ENCODE data around the gene MED15.
"Not testable (repeated sequence)": the region's sequence is repeated elsewhere in the genome, so short reads cannot be mapped to it uniquely, and the experiment has no call there.

MED15 gene

DNA sequence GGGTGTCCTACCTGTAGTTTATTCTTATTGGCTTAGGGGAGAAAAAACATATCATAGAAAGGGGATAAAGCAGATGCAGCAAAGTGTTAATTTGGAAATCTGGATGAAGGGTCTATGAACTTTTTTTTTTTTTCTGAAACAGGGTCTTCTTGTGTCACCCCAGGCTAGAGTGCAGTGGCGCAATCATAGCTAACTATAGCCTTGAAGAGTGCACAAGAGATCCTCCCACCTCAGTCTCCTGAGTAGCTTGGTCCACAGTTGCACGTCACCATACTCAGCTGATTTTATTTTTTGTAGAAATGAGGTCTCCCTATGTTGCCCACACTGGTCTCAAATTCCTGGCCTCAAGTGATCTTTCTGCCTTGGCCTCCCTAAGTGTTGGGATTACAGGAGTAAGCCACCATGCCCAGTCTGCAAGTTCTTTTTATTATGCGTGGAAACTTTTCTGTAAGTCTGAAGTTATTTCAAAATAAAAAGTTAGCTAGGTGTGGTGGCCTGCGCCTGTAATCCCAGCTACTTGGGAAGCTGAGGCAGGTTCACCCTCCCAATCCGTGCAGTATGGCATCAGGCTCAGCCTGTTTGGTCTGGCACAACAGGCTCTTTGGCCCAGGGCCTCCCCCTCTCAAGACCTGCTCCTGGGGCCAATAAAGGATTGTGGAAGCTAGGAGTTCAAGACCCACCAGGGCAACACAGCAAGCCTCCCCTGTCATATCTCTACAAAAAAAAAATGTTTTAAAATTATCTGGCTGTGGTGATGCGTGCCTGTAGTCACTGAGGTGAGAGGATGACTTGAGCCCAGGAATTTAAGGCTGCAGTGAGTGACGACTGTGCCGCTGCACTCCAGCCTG lies 111.9 kb downstream of the MED15 start:
- TF ChIP-seq, protein P1, sequence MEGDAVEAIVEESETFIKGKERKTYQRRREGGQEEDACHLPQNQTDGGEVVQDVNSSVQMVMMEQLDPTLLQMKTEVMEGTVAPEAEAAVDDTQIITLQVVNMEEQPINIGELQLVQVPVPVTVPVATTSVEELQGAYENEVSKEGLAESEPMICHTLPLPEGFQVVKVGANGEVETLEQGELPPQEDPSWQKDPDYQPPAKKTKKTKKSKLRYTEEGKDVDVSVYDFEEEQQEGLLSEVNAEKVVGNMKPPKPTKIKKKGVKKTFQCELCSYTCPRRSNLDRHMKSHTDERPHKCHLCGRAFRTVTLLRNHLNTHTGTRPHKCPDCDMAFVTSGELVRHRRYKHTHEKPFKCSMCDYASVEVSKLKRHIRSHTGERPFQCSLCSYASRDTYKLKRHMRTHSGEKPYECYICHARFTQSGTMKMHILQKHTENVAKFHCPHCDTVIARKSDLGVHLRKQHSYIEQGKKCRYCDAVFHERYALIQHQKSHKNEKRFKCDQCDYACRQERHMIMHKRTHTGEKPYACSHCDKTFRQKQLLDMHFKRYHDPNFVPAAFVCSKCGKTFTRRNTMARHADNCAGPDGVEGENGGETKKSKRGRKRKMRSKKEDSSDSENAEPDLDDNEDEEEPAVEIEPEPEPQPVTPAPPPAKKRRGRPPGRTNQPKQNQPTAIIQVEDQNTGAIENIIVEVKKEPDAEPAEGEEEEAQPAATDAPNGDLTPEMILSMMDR (IDR thresholded peaks at IDR 0.05; ENCODE audit: low read length, missing control alignments), result no peak
- no peak overlapping the region for H3K4me3 ChIP-seq (replicated peaks; ENCODE audit: low read depth, low read length)
- no peak for DNase-seq (ENCODE audit: low read depth)

- H3K4me3 ChIP-seq (replicated peaks; ENCODE audit: low read depth, low read length), result not testable (repeated sequence)
These were observed 112.4 kb downstream of the MED15 start for GRCh38 chr22:20619893-20620194.

DNA sequence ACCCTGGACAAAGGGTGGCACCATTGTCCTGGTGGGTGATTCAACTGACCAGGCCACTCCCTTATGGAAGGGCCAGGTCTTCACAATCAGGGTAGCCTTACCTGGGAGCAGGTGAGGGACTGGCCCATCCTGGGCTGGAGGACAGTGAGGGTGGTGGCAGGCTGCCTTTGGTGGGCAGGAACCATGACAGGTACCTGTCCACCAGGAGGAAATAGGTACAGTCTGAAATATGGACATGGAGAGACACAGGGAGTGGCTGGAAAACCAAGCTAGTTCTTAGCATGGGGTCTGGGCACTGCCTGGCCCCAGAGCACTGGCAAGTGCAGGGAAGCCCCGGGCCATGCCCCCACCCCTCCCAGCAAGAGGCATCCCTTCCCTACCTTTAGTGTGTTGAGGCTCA lies 113.8 kb downstream of the MED15 start:
- TF ChIP-seq, protein P1 (IDR thresholded peaks at IDR 0.05; ENCODE audit: low read length, missing control alignments), result no peak
- no peak overlapping the region for H3K4me3 ChIP-seq (replicated peaks; ENCODE audit: low read depth, low read length)

More at GRCh38 chr22:20619893-20620194, 112.4 kb downstream of the MED15 start:
- not testable (repeated sequence) for DNase-seq (ENCODE audit: low read depth)

DNA sequence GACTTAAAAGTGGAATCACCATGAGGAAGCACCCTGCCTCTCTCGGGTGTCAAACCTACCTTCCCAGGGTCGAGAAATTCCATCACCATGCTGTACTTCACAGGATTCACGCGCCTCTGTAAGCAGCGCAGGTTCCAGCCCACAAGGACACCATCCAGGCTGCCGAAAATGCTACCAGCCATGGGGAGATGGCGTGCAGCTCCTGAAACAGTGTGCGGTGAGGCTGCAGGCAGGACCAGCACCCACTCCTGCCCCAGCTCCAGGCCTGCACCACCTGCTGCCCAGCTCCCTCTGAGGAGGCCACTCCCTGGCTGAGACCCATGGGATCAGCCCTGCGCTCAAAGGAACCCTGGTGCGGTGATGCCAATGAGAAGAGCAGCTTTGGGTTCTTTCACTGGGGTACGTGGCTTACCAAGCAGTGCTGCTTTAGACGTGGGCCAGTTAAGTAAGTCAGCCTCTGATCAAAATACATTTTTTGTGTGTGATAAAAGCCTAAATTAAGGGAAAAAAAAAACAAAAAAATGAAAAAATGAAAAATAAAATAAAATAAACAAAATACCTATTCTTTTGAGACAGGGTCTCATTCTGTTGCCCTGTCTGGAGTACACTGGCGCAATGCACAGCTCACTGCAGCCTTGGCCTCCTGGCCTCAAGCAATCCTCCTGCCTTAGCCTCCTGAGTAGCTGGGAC lies 115.4 kb downstream of the MED15 start:
- H3K4me3 ChIP-seq (replicated peaks; ENCODE audit: low read depth, low read length), result no peak overlapping the region
- TF ChIP-seq, protein P1 (IDR thresholded peaks at IDR 0.05; ENCODE audit: low read length, missing control alignments), result no peak
- DNase-seq (ENCODE audit: low read depth), result no peak

More for the DNA sequence above, 113.8 kb downstream of the MED15 start:
- no peak for DNase-seq (ENCODE audit: low read depth)

GRCh38 chr22:20624161-20624616 lies 116.8 kb downstream of the MED15 start:
- DNase-seq (ENCODE audit: low read depth), result no peak
- no peak overlapping the region for H3K4me3 ChIP-seq (replicated peaks; ENCODE audit: low read depth, low read length)
- TF ChIP-seq, protein P1 (IDR thresholded peaks at IDR 0.05; ENCODE audit: low read length, missing control alignments), result no peak

DNA sequence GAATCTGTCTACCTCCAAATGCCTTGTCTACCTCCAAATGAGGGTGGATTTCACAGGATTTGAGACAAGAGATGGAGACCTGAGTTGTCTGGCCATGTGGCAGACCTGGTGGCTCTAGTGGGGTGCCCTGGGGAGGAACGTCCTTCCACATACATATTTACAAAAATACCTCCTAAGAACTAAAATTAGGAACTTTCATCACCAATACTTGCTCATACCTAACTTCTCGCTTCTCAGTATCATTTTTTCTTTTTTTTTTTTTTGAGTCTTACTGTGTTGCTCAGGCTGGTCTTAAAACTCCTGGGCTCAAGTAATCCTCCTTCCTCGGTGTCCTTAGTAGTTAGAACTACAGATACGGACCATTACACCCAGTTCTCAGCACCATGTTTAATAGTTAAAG lies 117.9 kb downstream of the MED15 start:
- H3K4me3 ChIP-seq (replicated peaks; ENCODE audit: low read depth, low read length), result no peak overlapping the region
- TF ChIP-seq, protein P1 (IDR thresholded peaks at IDR 0.05; ENCODE audit: low read length, missing control alignments), result no peak
- DNase-seq (ENCODE audit: low read depth), result no peak

GRCh38 chr22:20626811-20627210 lies 119.4 kb downstream of the MED15 start:
- TF ChIP-seq, protein P1 (IDR thresholded peaks at IDR 0.05; ENCODE audit: low read length, missing control alignments), result no peak
- no peak for DNase-seq (ENCODE audit: low read depth)
- no peak overlapping the region for H3K4me3 ChIP-seq (replicated peaks; ENCODE audit: low read depth, low read length)
